Sigmoid colon (tissue), 7 donors: ENCODE results near the gene FZR1. TPM values are rescaled to one million over a fixed set of nuclear protein-coding genes. Genes with fewer than 3 reads are reported as not detected.

Experiments
- DNase-seq: peaks from one replicate; pipeline ENCODE4 v3.0.0-alpha.2; 2019
- H3K27ac ChIP-seq, 4 donors: fragments of 200-600 bp; sonication (generic); one replicate each; pipeline ENCODE4 v1.5.1; 2016 to 2019; ENCODE audit warnings: mild to moderate bottlenecking in 1 of 4
- H3K27me3 ChIP-seq, 3 donors: fragments of 200-600 bp; sonication (generic); one replicate each; pipeline ENCODE4 v1.5.1; 2019; ENCODE audit warnings: mild to moderate bottlenecking in 1 of 3
- H3K36me3 ChIP-seq, 4 donors: fragments of 200-600 bp; sonication (generic); one replicate each; pipeline ENCODE4 v1.5.1; 2016 to 2019
- H3K4me1 ChIP-seq, 4 donors: fragments of 200-600 bp; sonication (generic); one replicate each; pipeline ENCODE4 v1.5.1; 2017 to 2019
- H3K4me3 ChIP-seq, 4 donors: fragments of 200-600 bp; sonication (generic); one replicate each; pipeline ENCODE4 v1.5.1; 2017 to 2019; ENCODE audit warnings: mild to moderate bottlenecking in 2 of 4, moderate library complexity in 1 of 4
- H3K9me3 ChIP-seq, 4 donors: fragments of 200-600 bp in 3 of 4; sonication (generic) in 3 of 4; one replicate each; pipeline versions ENCODE4 v1.5.1 to v1.6.1; 2013 to 2019
- EP300 ChIP-seq, 4 donors: sonication (generic); formaldehyde crosslinking; IDR thresholded peaks; one replicate each; pipeline ENCODE4 v1.6.1; 2017; ENCODE audit warnings: antibody characterized with exemption in 4 of 4
- POLR2A ChIP-seq, 2 donors: fragments of 450-650 bp; IDR thresholded peaks; one replicate each; pipeline ENCODE4 v1.6.1; 2016; ENCODE audit warnings: antibody characterized with exemption in 2 of 2, mild to moderate bottlenecking in 2 of 2, moderate library complexity in 2 of 2
- POLR2AphosphoS5 ChIP-seq, 4 donors: sonication (generic); formaldehyde crosslinking; IDR thresholded peaks; one replicate each; pipeline ENCODE4 v1.6.1; 2017; ENCODE audit warnings: antibody characterized with exemption in 4 of 4
- WGBS, 2 donors: extraction: QIAGEN DNeasy Blood & Tissue Kit; methylation state at CpG; one replicate each; pipeline ENCODE4 v1.1.7; 2013; 5-methylcytosine and 5-hydroxymethylcytosine counted together
- intact Hi-C: fragments of 100-400 bp; cut with DNase I; formaldehyde crosslinking; loops from one replicate; pipeline ENCODE4 v1.15.1; 2023
- polyA plus RNA-seq, 3 donors: library from polyadenylated mRNA; stranded (reverse); fragments of 200-250 nt; gene quantifications; one replicate each; pipeline ENCODE4 v1.2.3, GENCODE V29; 2013
- total RNA-seq, 4 donors: library from RNA; depleted of rRNA; stranded (reverse); fragments of >200 nt; gene quantifications; one replicate each; pipeline ENCODE4 v1.1.0, GENCODE V29; 2016
- TF ChIP-seq, protein P1 (sequence below), 4 experiments: fragments of 450-650 bp in 3 of 4; fragments of 200-600 bp in 1 of 4; IDR thresholded peaks; one replicate each; pipeline ENCODE4 v1.5.1; 2016 to 2019; ENCODE audit warnings: antibody characterized with exemption in 4 of 4, mild to moderate bottlenecking in 3 of 4, moderate library complexity in 2 of 4
- donor health status: healthy with polysubstance abuse.
- donor health status: Bipolar disorder and iron deficiency.
- donor health status: healthy.

The FZR1 gene
- total and polyA plus RNA-seq, 7 donors, result 11.4 to 44.6 (median 18.1) TPM

DNA sequence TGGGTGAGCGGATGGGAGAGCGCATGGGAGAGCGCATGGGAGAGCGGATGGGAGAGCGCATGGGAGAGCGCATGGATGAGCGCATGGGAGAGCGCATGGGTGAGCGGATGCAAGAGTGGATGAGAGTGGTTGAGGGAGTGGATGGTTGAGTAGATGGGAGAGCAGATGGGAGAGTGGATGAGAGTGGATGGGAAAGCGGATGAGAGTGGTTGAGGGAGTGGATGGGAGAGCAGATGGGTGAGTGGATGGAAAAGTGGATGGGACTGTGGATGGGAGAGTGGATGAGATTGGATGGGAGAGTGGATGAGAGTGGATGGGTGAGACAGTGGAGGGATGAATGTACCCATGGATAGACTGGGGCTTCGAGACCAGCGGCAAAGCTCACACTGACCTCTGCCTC is 24.3 kb downstream of the FZR1 start:
- DNase-seq, result no peak
- no peaks in the 10 kb centered on the region for H3K4me1 ChIP-seq
- peaks cover 38 to 80% (median 64%) of the 10 kb centered on the region in 4 donors for H3K36me3 ChIP-seq
- no peak for TF ChIP-seq POLR2AphosphoS5 (IDR thresholded peaks at IDR 0.05)
- H3K9me3 ChIP-seq, result no peaks in the 10 kb centered on the region
- H3K4me3 ChIP-seq, result no peak overlapping the region
- 98% methylated on average over 12 of the region's 12 CpGs for WGBS, 2 donors
- no peak overlapping the region for H3K27ac ChIP-seq
- intact Hi-C loops, result no loop called here
- no peaks in the 10 kb centered on the region for H3K27me3 ChIP-seq

DNA sequence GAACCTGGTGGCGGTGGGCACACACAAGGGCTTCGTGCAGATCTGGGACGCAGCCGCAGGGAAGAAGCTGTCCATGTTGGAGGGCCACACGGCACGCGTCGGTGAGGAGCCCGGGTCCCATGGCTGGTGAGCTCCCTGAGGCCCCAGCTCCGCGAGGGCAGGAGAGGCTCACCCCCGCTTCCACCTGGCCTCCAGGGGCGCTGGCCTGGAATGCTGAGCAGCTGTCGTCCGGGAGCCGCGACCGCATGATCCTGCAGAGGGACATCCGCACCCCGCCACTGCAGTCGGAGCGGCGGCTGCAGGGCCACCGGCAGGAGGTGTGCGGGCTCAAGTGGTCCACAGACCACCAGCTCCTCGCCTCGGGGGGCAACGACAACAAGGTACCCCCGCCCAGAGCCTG is 25.6 kb downstream of the FZR1 start:
- Histone ChIP-seq H3K4me1 (no peaks in the 10 kb centered on the region), H3K4me3 (no peak overlapping the region), H3K27me3 (no peaks in the 10 kb centered on the region), H3K27ac (no peak overlapping the region), H3K36me3 (peaks cover 27 to 77% (median 58%) of the 10 kb centered on the region in 4 donors), H3K9me3 (no peaks in the 10 kb centered on the region)
- no peak for TF ChIP-seq EP300 (IDR thresholded peaks at IDR 0.05)
- no peak for TF ChIP-seq POLR2A (IDR thresholded peaks at IDR 0.05)
- TF ChIP-seq, protein P1, sequence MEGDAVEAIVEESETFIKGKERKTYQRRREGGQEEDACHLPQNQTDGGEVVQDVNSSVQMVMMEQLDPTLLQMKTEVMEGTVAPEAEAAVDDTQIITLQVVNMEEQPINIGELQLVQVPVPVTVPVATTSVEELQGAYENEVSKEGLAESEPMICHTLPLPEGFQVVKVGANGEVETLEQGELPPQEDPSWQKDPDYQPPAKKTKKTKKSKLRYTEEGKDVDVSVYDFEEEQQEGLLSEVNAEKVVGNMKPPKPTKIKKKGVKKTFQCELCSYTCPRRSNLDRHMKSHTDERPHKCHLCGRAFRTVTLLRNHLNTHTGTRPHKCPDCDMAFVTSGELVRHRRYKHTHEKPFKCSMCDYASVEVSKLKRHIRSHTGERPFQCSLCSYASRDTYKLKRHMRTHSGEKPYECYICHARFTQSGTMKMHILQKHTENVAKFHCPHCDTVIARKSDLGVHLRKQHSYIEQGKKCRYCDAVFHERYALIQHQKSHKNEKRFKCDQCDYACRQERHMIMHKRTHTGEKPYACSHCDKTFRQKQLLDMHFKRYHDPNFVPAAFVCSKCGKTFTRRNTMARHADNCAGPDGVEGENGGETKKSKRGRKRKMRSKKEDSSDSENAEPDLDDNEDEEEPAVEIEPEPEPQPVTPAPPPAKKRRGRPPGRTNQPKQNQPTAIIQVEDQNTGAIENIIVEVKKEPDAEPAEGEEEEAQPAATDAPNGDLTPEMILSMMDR (IDR thresholded peaks at IDR 0.05), result no peak
- no peak for TF ChIP-seq POLR2AphosphoS5 (IDR thresholded peaks at IDR 0.05)
- no peak for DNase-seq
- intact Hi-C loops, result no loop called here
- WGBS, 2 donors, result 95 to 96% methylated on average over 29 of the region's 29 CpGs

DNA sequence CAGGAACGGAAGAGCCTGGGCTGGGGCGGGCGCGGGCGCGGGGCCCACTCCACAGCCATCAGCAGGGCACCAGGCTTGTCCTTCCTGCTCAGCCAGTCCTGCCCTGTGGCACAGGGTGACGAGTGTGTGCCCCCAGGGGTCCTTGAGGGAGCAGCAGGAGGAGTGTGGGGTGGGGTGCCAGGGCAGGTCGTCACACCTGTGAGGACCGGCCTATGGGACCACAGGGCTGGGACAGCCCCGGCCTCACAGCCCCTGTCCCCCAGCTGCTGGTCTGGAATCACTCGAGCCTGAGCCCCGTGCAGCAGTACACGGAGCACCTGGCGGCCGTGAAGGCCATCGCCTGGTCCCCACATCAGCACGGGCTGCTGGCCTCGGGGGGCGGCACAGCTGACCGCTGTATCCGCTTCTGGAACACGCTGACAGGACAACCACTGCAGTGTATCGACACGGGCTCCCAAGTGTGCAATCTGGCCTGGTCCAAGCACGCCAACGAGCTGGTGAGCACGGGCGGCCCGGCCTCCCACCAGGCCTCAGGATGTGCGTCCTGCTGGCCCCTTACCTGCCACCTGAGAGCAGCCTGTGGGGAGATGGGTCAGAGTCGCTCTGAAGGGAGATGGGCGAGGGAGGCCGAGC is 26.2 kb downstream of the FZR1 start:
- H3K4me1 ChIP-seq, result peaks cover 0 to 4% (median 0%) of the 10 kb centered on the region in 4 donors
- no peaks in the 10 kb centered on the region for H3K27me3 ChIP-seq
- TF ChIP-seq EP300 (IDR thresholded peaks at IDR 0.05) (no peak), POLR2AphosphoS5 (IDR thresholded peaks at IDR 0.05) (no peak), POLR2A (IDR thresholded peaks at IDR 0.05) (no peak)
- TF ChIP-seq, protein P1 (IDR thresholded peaks at IDR 0.05), result no peak
- H3K4me3 ChIP-seq, result no peak overlapping the region
- DNase-seq, result no peak
- no peak overlapping the region for H3K27ac ChIP-seq
- no peaks in the 10 kb centered on the region for H3K9me3 ChIP-seq
- H3K36me3 ChIP-seq, result peaks cover 27 to 72% (median 53%) of the 10 kb centered on the region in 4 donors
- 95 to 96% methylated on average over 33 of the region's 33 CpGs for WGBS, 2 donors
- intact Hi-C loops, result no loop called here

DNA sequence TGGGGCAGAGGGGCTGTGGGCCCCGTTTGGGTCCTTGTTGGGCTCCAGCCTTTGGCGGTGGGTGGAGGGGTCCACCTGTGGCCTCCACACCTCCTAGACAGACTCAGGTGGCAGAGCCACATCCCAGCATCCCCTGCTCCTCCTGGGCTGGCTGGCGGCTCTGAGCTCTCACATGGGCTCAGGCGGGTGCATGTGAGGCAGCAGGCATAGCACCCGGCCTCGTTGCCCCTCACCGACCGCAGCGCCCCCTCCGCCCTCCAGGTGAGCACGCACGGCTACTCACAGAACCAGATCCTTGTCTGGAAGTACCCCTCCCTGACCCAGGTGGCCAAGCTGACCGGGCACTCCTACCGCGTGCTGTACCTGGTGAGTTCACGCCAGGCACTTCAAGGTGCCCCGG is 26.9 kb downstream of the FZR1 start:
- Histone ChIP-seq H3K27me3 (no peaks in the 10 kb centered on the region), H3K36me3 (peaks cover 27 to 64% (median 45%) of the 10 kb centered on the region in 4 donors), H3K9me3 (no peaks in the 10 kb centered on the region), H3K4me3 (no peak overlapping the region), H3K27ac (no peak overlapping the region), H3K4me1 (peaks cover 0 to 4% (median 0%) of the 10 kb centered on the region in 4 donors)
- no peak for DNase-seq
- no peak for TF ChIP-seq EP300 (IDR thresholded peaks at IDR 0.05)
- TF ChIP-seq, protein P1 (IDR thresholded peaks at IDR 0.05), result no peak
- no peak for TF ChIP-seq POLR2A (IDR thresholded peaks at IDR 0.05)
- no peak for TF ChIP-seq POLR2AphosphoS5 (IDR thresholded peaks at IDR 0.05)
- intact Hi-C loops, result no loop called here
- WGBS, 2 donors, result 90 to 96% methylated on average over 17 of the region's 17 CpGs

DNA sequence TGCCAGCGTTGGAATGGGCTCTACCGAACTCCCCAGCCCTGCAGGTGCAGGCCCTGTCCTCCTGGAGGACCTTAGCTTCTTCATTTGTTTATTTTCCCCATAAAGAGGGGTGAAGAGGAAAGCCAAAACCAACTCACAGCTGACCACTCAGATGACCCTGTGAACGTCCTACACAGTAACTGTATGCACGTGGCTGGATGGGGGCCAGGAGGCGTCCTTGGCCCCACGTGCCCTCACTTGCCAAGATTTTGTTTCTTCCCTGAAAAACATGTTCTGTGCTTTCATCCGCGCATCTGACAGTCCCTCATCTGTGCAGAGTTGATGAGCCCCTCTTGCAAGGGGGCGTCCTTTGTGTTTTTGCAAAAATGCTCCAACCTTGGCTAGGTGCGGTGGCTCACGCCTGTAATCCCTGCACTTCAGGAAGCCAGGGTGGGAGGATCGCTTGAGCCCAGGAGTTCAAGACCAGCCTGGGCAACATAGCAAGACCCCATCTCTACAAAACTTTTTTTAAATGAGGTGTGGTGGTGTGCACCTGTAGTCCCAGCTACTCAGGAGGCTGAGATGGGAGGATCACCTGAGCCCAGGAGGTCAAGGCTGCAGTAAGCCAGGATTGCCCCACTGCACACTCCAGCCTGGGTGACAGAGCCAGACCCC is 27.6 kb downstream of the FZR1 start:
- H3K9me3 ChIP-seq, result no peaks in the 10 kb centered on the region
- TF ChIP-seq, protein P1 (IDR thresholded peaks at IDR 0.05), result no peak
- TF ChIP-seq POLR2A (IDR thresholded peaks at IDR 0.05), result no peak
- TF ChIP-seq EP300 (IDR thresholded peaks at IDR 0.05), result no peak
- no peak for TF ChIP-seq POLR2AphosphoS5 (IDR thresholded peaks at IDR 0.05)
- H3K27me3 ChIP-seq, result no peaks in the 10 kb centered on the region
- H3K27ac ChIP-seq, result no peak overlapping the region
- peaks cover 27 to 60% (median 43%) of the 10 kb centered on the region in 4 donors for H3K36me3 ChIP-seq
- intact Hi-C loops, result no loop called here
- no peak for DNase-seq
- H3K4me3 ChIP-seq, result no peak overlapping the region
- peaks cover 0 to 4% (median under 1%) of the 10 kb centered on the region in 4 donors for H3K4me1 ChIP-seq
- WGBS, 2 donors, result 89 to 90% methylated on average over 12 of the region's 12 CpGs
